H1 (cell line): ENCODE results near the gene MANBA. TPM values are rescaled to one million over a fixed set of nuclear protein-coding genes. Genes with fewer than 3 reads are reported as not detected.

Experiments used
- CTCF ChIA-PET: fragments of 300-600 bp; sonication (Branson Sonifier 250); formaldehyde crosslinking; loops from one replicate; lab custom pipeline; 2021; ENCODE audit not compliant: partially characterized antibody; lab: Charles Lee
- POLR2A ChIA-PET: fragments of 300-600 bp; sonication (Branson Sonifier 250); formaldehyde crosslinking; loops from one replicate; lab custom pipeline; 2021; ENCODE audit warnings: inconsistent platforms; ENCODE audit not compliant: partially characterized antibody; lab: Charles Lee
- DNase-seq, 2 experiments: peaks; one replicate each; pipeline versions ENCODE4 v3.0.0 to v3.0.0-alpha.2; 2010 to 2022; ENCODE audit warnings: low spot score in 2 of 2, low read depth in 1 of 2, mixed read lengths in 1 of 2
- FAIRE-seq: peaks from 2 replicates; lab custom pipeline; 2011; peaks lifted over from hg19 to GRCh38; lab: Jason Lieb, UNC
- H2AFZ ChIP-seq: 2 replicates; pipeline ENCODE4 v1.8.1; 2012; ENCODE audit warnings: low read length, inconsistent platforms
- H2AK5ac ChIP-seq: 2 replicates; pipeline ENCODE4 v1.6.1; 2013; ENCODE audit warnings: low read depth, low read length
- H2BK120ac ChIP-seq: replicated peaks from 2 replicates; pipeline ENCODE3; 2013; ENCODE audit warnings: low read depth, low read length, inconsistent platforms
- H2BK12ac ChIP-seq: 2 replicates; pipeline ENCODE4 v1.6.1; 2013; ENCODE audit warnings: low read depth, low read length
- H2BK15ac ChIP-seq: 2 replicates; pipeline ENCODE4 v1.6.1; 2013; ENCODE audit warnings: low read length
- H2BK20ac ChIP-seq: 2 replicates; pipeline ENCODE4 v1.6.1; 2013; ENCODE audit warnings: low read length
- H2BK5ac ChIP-seq: 2 replicates; pipeline ENCODE4 v1.6.1; 2013; ENCODE audit warnings: low read depth, low read length
- H3K14ac ChIP-seq: 2 replicates; pipeline ENCODE4 v1.6.1; 2013; ENCODE audit warnings: inconsistent platforms; ENCODE audit not compliant: insufficient read length
- H3K18ac ChIP-seq: 2 replicates; pipeline ENCODE4 v1.6.1; 2013; ENCODE audit warnings: low read length; ENCODE audit errors: extremely low read depth
- H3K23ac ChIP-seq: 2 replicates; pipeline ENCODE4 v1.6.1; 2013; ENCODE audit warnings: inconsistent platforms; ENCODE audit not compliant: insufficient read length
- H3K23me2 ChIP-seq: 2 replicates; pipeline ENCODE4 v1.6.1; 2013; ENCODE audit warnings: low read depth, low read length
- H3K27ac ChIP-seq: 2 replicates; pipeline ENCODE4 v1.6.1; 2011; ENCODE audit warnings: low read depth, low read length, inconsistent platforms
- H3K27me3 ChIP-seq, 4 experiments: replicated peaks in 1 of 4; 1 replicate in 1 of 4; 2 replicates in 3 of 4; pipeline versions ENCODE4 v1.6.1 to v1.8.1; 2011 to 2013; ENCODE audit warnings: low read length in 3 of 4, mild to moderate bottlenecking in 3 of 4, inconsistent platforms in 2 of 4, mixed read lengths in 2 of 4, moderate library complexity in 1 of 4; ENCODE audit not compliant: control insufficient read depth in 3 of 4, insufficient read depth in 3 of 4; ENCODE audit errors: extremely low read depth in 1 of 4
- H3K36me3 ChIP-seq, 4 experiments: 2 replicates each; pipeline versions ENCODE4 v1.6.1 to v1.8.1; 2011 to 2013; ENCODE audit warnings: mild to moderate bottlenecking in 4 of 4, low read length in 3 of 4, moderate library complexity in 2 of 4, control low read depth in 1 of 4, inconsistent platforms in 1 of 4; ENCODE audit not compliant: insufficient read depth in 4 of 4, control insufficient read depth in 2 of 4
- H3K4ac ChIP-seq: replicated peaks from 2 replicates; pipeline ENCODE3; 2013; ENCODE audit warnings: low read length, low read depth, mixed read lengths, inconsistent platforms; ENCODE audit not compliant: insufficient read length
- H3K4me1 ChIP-seq, 4 experiments: replicated peaks in 1 of 4; 1 replicate in 1 of 4; 2 replicates in 3 of 4; pipeline versions ENCODE4 v1.6.1 to v1.8.1; 2011 to 2013; ENCODE audit warnings: low read length in 3 of 4, inconsistent platforms in 2 of 4, mixed read lengths in 1 of 4; ENCODE audit not compliant: insufficient read depth in 4 of 4, control insufficient read depth in 3 of 4
- H3K4me2 ChIP-seq, 2 experiments: 2 replicates each; pipeline versions ENCODE4 v1.6.1 to v1.8.1; 2011 to 2013; ENCODE audit warnings: low read depth in 2 of 2, low read length in 2 of 2, control low read depth in 1 of 2, inconsistent platforms in 1 of 2, mild to moderate bottlenecking in 1 of 2; ENCODE audit not compliant: insufficient read depth in 1 of 2
- H3K4me3 ChIP-seq, 4 experiments: fragments of 200-600, 300-600 bp in 1 of 4; sonication (generic), shearing (Covaris generic), sonication (Bioruptor Twin) in 1 of 4; 2 replicates each; pipeline versions ENCODE4 v1.5.1 to v1.8.1; 2011 to 2016; ENCODE audit warnings: low read length in 4 of 4, low read depth in 3 of 4, control low read depth in 2 of 4, inconsistent platforms in 2 of 4, mild to moderate bottlenecking in 2 of 4, mixed read lengths in 1 of 4, moderate library complexity in 1 of 4; ENCODE audit not compliant: insufficient read depth in 2 of 4; ENCODE audit errors: extremely low read depth in 1 of 4
- H3K56ac ChIP-seq: replicated peaks from 2 replicates; pipeline ENCODE3; 2013; ENCODE audit warnings: low read depth, mild to moderate bottlenecking, mixed read lengths, low read length, inconsistent platforms; ENCODE audit not compliant: insufficient read length
- H3K79me1 ChIP-seq: 2 replicates; pipeline ENCODE4 v1.6.1; 2013; ENCODE audit warnings: low read depth, low read length, control low read depth
- H3K79me2 ChIP-seq, 2 experiments: 2 replicates each; pipeline versions ENCODE4 v1.6.1 to v1.8.1; 2012 to 2013; ENCODE audit warnings: low read length in 2 of 2, mild to moderate bottlenecking in 2 of 2, inconsistent platforms in 1 of 2; ENCODE audit not compliant: insufficient read depth in 2 of 2, control insufficient read depth in 1 of 2
- H3K9ac ChIP-seq, 4 experiments: replicated peaks in 1 of 4; 1 replicate in 1 of 4; 2 replicates in 3 of 4; pipeline versions ENCODE4 v1.6.1 to v1.8.1; 2011 to 2013; ENCODE audit warnings: low read depth in 3 of 4, low read length in 3 of 4, control low read depth in 2 of 4, mild to moderate bottlenecking in 2 of 4, moderate library complexity in 2 of 4, inconsistent platforms in 1 of 4; ENCODE audit errors: extremely low read depth in 1 of 4
- H3K9me3 ChIP-seq, 2 experiments: 2 replicates each; pipeline versions ENCODE4 v1.6.1 to v1.8.1; 2012 to 2013; ENCODE audit warnings: mild to moderate bottlenecking in 2 of 2, moderate library complexity in 2 of 2, control low read depth in 1 of 2, inconsistent platforms in 1 of 2, low read depth in 1 of 2, low read length in 1 of 2, mixed read lengths in 1 of 2; ENCODE audit not compliant: insufficient read depth in 2 of 2
- H4K20me1 ChIP-seq, 2 experiments: replicated peaks in 1 of 2; 2 replicates each; pipeline versions ENCODE3 to v1.8.1; 2011 to 2013; ENCODE audit warnings: inconsistent platforms in 2 of 2, low read length in 2 of 2, mild to moderate bottlenecking in 1 of 2; ENCODE audit not compliant: insufficient read depth in 2 of 2, control insufficient read depth in 1 of 2
- H4K5ac ChIP-seq: 2 replicates; pipeline ENCODE4 v1.6.1; 2013; ENCODE audit warnings: low read length, low read depth, mixed read lengths, inconsistent platforms; ENCODE audit not compliant: insufficient read length
- H4K8ac ChIP-seq: 2 replicates; pipeline ENCODE4 v1.8.0; 2013; ENCODE audit warnings: mild to moderate bottlenecking, moderate library complexity, low read length, inconsistent platforms; ENCODE audit not compliant: insufficient read depth; ENCODE audit errors: extremely low read depth
- H4K91ac ChIP-seq: replicated peaks from 2 replicates; pipeline ENCODE3; 2013; ENCODE audit warnings: low read length, mixed read lengths, inconsistent platforms; ENCODE audit not compliant: insufficient read length
- CBX5 ChIP-seq: fragments of 300-800, 300-1000 bp; sonication (generic); IDR thresholded peaks from 2 replicates; pipeline ENCODE4 v1.7.1; 2016; ENCODE audit warnings: antibody characterized with exemption, low read length, low read depth
- CBX8 ChIP-seq: fragments of 300-800, 300-1000 bp; sonication (generic); IDR thresholded peaks from 2 replicates; pipeline ENCODE4 v1.7.1; 2016; ENCODE audit warnings: low read depth, low read length, borderline replicate concordance
- CHD2 ChIP-seq: IDR thresholded peaks from 2 replicates; pipeline ENCODE4 v1.6.1; 2012; ENCODE audit warnings: low read length, improper control_type of control experiment
- CTCF ChIP-seq, 3 experiments: IDR thresholded peaks; 1 replicate in 2 of 3; 2 replicates in 1 of 3; pipeline versions ENCODE4 v1.5.1 to v1.6.1; 2011; ENCODE audit warnings: low read length in 3 of 3, mild to moderate bottlenecking in 3 of 3, inconsistent platforms in 2 of 3, low read depth in 1 of 3, moderate library complexity in 1 of 3; ENCODE audit not compliant: insufficient read depth in 1 of 3; ENCODE audit errors: control extremely low read depth in 1 of 3
- E2F6 ChIP-seq: IDR thresholded peaks from 2 replicates; pipeline ENCODE4 v1.6.1; 2012; ENCODE audit warnings: inconsistent platforms
- EZH2 ChIP-seq: fragments of 200-600 bp; sonication (generic); IDR thresholded peaks from 2 replicates; pipeline ENCODE4 v1.7.1; 2012; ENCODE audit warnings: low read depth, mild to moderate bottlenecking, moderate library complexity, low read length, inconsistent platforms; ENCODE audit not compliant: severe bottlenecking
- GTF2F1 ChIP-seq: IDR thresholded peaks from 2 replicates; pipeline ENCODE4 v1.6.1; 2012; ENCODE audit warnings: low read depth, low read length, improper control_type of control experiment, borderline replicate concordance
- KDM4A ChIP-seq: IDR thresholded peaks from one replicate; pipeline ENCODE4 v1.7.1; 2012; ENCODE audit warnings: low read depth, mild to moderate bottlenecking, moderate library complexity, low read length, inconsistent platforms; ENCODE audit not compliant: severe bottlenecking
- SAP30 ChIP-seq: fragments of 300-600 bp; sonication (generic); IDR thresholded peaks from 2 replicates; pipeline ENCODE4 v1.7.1; 2012; ENCODE audit warnings: low read length, moderate library complexity, mild to moderate bottlenecking, inconsistent platforms; ENCODE audit not compliant: insufficient read depth, insufficient replicate concordance
- TCF12 ChIP-seq: IDR thresholded peaks from 2 replicates; pipeline ENCODE4 v1.6.1; 2011; ENCODE audit warnings: low read depth, mild to moderate bottlenecking, low read length
- WGBS, 2 experiments: shearing (Covaris generic) in 1 of 2; methylation state at CpG; one replicate each; pipeline versions ENCODE4 v1.1.6 to v1.1.7; 2013 to 2015; ENCODE audit warnings: low lambda C conversion rate in 2 of 2, mixed read lengths in 2 of 2, inconsistent platforms in 1 of 2, low coverage in 1 of 2, missing lambda C conversion rate in 1 of 2; ENCODE audit not compliant: insufficient replicate concordance in 2 of 2, insufficient coverage in 1 of 2, insufficient read length in 1 of 2; ENCODE audit errors: extremely low coverage in 1 of 2, missing lambda C conversion rate in 1 of 2; 5-methylcytosine and 5-hydroxymethylcytosine counted together
- polyA plus RNA-seq, 7 experiments: library from polyadenylated mRNA; depleted of rRNA in 3 of 7; stranded (reverse) in 5 of 7; unstranded in 2 of 7; fragments of >200 nt in 5 of 7; fragments of 200-250 nt in 2 of 7; gene quantifications; 1 replicate in 5 of 7; 2 replicates in 1 of 7; 4 replicates in 1 of 7; pipeline versions ENCODE4 v1.2.1 to v1.2.3, GENCODE V29; 2011 to 2013; ENCODE audit warnings: missing spikeins in 2 of 7, mixed read lengths in 2 of 7
- total RNA-seq: library from RNA; stranded (reverse); fragmentation: NEBNext Ultra II Directional; extraction: Animal tissue kit (Norgen Biotek cat#: 25700); gene quantifications from 2 replicates; pipeline ENCODE4 v1.2.1, GENCODE V29; 2021

Gene MANBA
- total and polyA plus RNA-seq, 2 of the 8 experiments (the other 6 are each of a cell fraction or from before 2014, with no cell fraction given): 22.9 to 27.8 TPM

- no peak for FAIRE-seq
- WGBS, 2 experiments: 85% methylated on average over 3 of the region's 3 CpGs; no CpG with 5 or more reads in 1 of the 2 experiments
- no peak overlapping the region for H4K91ac ChIP-seq
- TF ChIP-seq EZH2: no peak
- TF ChIP-seq CTCF (IDR thresholded peaks at IDR 0.05; ENCODE audit: control extremely low read depth in 1 of 3, insufficient read depth in 1 of 3, low read depth in 1 of 3, low read length in 3 of 3): no peak
- TF ChIP-seq GTF2F1: no peak
- no peak for TF ChIP-seq KDM4A
- no peak for TF ChIP-seq CBX5
- no peak for TF ChIP-seq CBX8
- TF ChIP-seq TCF12: no peak
- TF ChIP-seq E2F6: no peak
- TF ChIP-seq SAP30: no peak
- no peak for TF ChIP-seq CHD2
Observed at GRCh38 chr4:102710986-102711385, 49.8 kb downstream of the MANBA start.

More at GRCh38 chr4:102710986-102711385, 49.8 kb downstream of the MANBA start:
- H3K4me2 ChIP-seq: no peak overlapping the region
- no peak overlapping the region for H2AK5ac ChIP-seq
- H3K27ac ChIP-seq: no peak overlapping the region
- ChIA-PET CTCF (interaction anchor here (0.7 to 1.9 kb wide), 2 partner anchors 19 to 115 kb away, joined by 3 to 4 read pairs; no protein-coding TSS in a partner anchor), POLR2A (interaction anchor here (0.6 kb wide), 1 partner anchor 112 kb away, joined by 3 read pairs; no protein-coding TSS in a partner anchor)
- no peak overlapping the region for H2BK15ac ChIP-seq
- H2BK12ac ChIP-seq: no peak overlapping the region
- H3K14ac ChIP-seq: no peak overlapping the region
- H2BK20ac ChIP-seq: no peak overlapping the region
- H3K9me3 ChIP-seq: no peaks in the 10 kb centered on the region
- H2BK120ac ChIP-seq: no peak overlapping the region
- no peaks in the 10 kb centered on the region for H3K23me2 ChIP-seq
- no peak overlapping the region for H4K5ac ChIP-seq
- no peaks in the 10 kb centered on the region for H3K79me1 ChIP-seq
- H3K23ac ChIP-seq: no peak overlapping the region
- H2BK5ac ChIP-seq: no peak overlapping the region
- no peak overlapping the region for H3K56ac ChIP-seq
- H3K4me1 ChIP-seq: no peaks in the 10 kb centered on the region
- no peak for DNase-seq
- peaks cover 0 to 1% of the 10 kb centered on the region in 2 experiments for H4K20me1 ChIP-seq
- no peak overlapping the region for H3K4ac ChIP-seq
- H3K36me3 ChIP-seq: no peaks in the 10 kb centered on the region; a peak in 1 of 8 replicates
- no peak overlapping the region for H3K9ac ChIP-seq
- H2AFZ ChIP-seq: no peak overlapping the region
- H3K18ac ChIP-seq: no peak overlapping the region
- no peak overlapping the region for H3K4me3 ChIP-seq
- no peak overlapping the region for H4K8ac ChIP-seq
- H3K27me3 ChIP-seq: no peaks in the 10 kb centered on the region
- no peaks in the 10 kb centered on the region for H3K79me2 ChIP-seq
